ENCODE data around the gene COPB1.

- TF ChIP-seq CTCF (conservative IDR thresholded peaks at IDR 0.05; ENCODE audit: low read depth, low read length) = no peak
- no peak for TF ChIP-seq EZH2 (IDR thresholded peaks at IDR 0.05; ENCODE audit: borderline replicate concordance, low read depth, low read length, poor library complexity, severe bottlenecking)
Measured at GRCh38 chr11:14424096-14424495, 75.5 kb downstream of the COPB1 start.
